A549 (cell line): ENCODE data around the gene ACTR3C.

Experiments used
- BHLHE40 ChIP-seq: IDR thresholded peaks from 2 replicates; pipeline ENCODE4 v1.6.1; 2012; ENCODE audit warnings: low read depth, low read length, inconsistent platforms
- MYC ChIP-seq: IDR thresholded peaks from 2 replicates; pipeline ENCODE4 v1.6.1; 2012; ENCODE audit warnings: mild to moderate bottlenecking, inconsistent platforms, low read length, improper control_type of control experiment, borderline replicate concordance
- NPAS2 ChIP-seq: fragments of 250-450 bp; sonication (Bioruptor Pico); IDR thresholded peaks from 2 replicates; pipeline ENCODE4 v1.8.0; 2022; ENCODE audit warnings: mild to moderate bottlenecking, moderate library complexity, borderline replicate concordance
- PHF8 ChIP-seq: fragments of 200-600 bp; sonication (generic); IDR thresholded peaks from 2 replicates; pipeline ENCODE4 v1.6.1; 2016; ENCODE audit warnings: low read depth, mild to moderate bottlenecking, antibody characterized with exemption, moderate library complexity, borderline replicate concordance
- POLR2A ChIP-seq: IDR thresholded peaks from 2 replicates; pipeline ENCODE4 v1.6.1; 2012; ENCODE audit warnings: mild to moderate bottlenecking, low read length
- RCOR1 ChIP-seq: fragments of 150-350 bp; IDR thresholded peaks from 2 replicates; pipeline ENCODE4 v1.6.1; 2014; ENCODE audit warnings: antibody characterized with exemption, low read length, low read depth
- RFX5 ChIP-seq: fragments of 450-650 bp; IDR thresholded peaks from 2 replicates; pipeline ENCODE4 v1.7.1; 2014; ENCODE audit warnings: antibody characterized with exemption, mild to moderate bottlenecking, moderate library complexity
- RNF2 ChIP-seq: fragments of 200-600 bp; sonication (generic); IDR thresholded peaks from 2 replicates; pipeline ENCODE4 v1.6.1; 2016; ENCODE audit warnings: low read depth, mild to moderate bottlenecking, antibody characterized with exemption, moderate library complexity, borderline replicate concordance
- ZFP36 ChIP-seq: fragments of 450-650 bp; IDR thresholded peaks from 2 replicates; pipeline ENCODE4 v1.6.1; 2014; ENCODE audit warnings: borderline replicate concordance; ENCODE audit not compliant: partially characterized antibody
- TF ChIP-seq, protein P1 (sequence below): fragments of >200 bp; sonication (Bioruptor Twin); formaldehyde crosslinking; IDR thresholded peaks from 3 replicates; pipeline ENCODE4 v1.5.1; 2016
- TF ChIP-seq, protein P2 (sequence below): fragments of 250-450 bp; sonication (Bioruptor Pico); IDR thresholded peaks from 2 replicates; pipeline ENCODE4 v1.5.0; 2021; ENCODE audit warnings: mild to moderate bottlenecking, moderate library complexity, borderline replicate concordance
- TF ChIP-seq, protein P3 (sequence below): fragments of 200-600 bp; sonication (generic); IDR thresholded peaks from 2 replicates; pipeline ENCODE4 v1.6.1; 2016; ENCODE audit warnings: antibody characterized with exemption, mild to moderate bottlenecking, moderate library complexity
- TF ChIP-seq, protein P4 (sequence below): IDR thresholded peaks from 2 replicates; pipeline ENCODE4 v1.6.1; 2012

DNA sequence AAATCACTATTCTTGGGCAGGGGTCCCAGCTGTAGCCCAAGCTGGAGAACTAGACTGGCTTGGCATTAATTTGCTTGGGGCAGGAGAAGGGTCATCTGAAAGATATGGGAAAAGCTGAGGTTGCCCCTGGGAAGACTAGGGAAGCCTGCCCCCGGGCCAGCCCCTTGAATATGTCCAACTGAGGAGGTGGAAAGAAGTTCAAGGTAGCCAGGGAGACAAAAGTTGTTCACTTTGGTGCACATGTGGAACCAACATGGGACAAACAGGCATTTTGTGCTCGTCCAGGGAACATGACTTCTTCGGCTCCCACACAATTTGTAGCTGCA is 1.6 kb downstream of the ACTR3C start:
- TF ChIP-seq, protein P1, sequence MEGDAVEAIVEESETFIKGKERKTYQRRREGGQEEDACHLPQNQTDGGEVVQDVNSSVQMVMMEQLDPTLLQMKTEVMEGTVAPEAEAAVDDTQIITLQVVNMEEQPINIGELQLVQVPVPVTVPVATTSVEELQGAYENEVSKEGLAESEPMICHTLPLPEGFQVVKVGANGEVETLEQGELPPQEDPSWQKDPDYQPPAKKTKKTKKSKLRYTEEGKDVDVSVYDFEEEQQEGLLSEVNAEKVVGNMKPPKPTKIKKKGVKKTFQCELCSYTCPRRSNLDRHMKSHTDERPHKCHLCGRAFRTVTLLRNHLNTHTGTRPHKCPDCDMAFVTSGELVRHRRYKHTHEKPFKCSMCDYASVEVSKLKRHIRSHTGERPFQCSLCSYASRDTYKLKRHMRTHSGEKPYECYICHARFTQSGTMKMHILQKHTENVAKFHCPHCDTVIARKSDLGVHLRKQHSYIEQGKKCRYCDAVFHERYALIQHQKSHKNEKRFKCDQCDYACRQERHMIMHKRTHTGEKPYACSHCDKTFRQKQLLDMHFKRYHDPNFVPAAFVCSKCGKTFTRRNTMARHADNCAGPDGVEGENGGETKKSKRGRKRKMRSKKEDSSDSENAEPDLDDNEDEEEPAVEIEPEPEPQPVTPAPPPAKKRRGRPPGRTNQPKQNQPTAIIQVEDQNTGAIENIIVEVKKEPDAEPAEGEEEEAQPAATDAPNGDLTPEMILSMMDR, result no peak
- TF ChIP-seq POLR2A, result no peak
- TF ChIP-seq RNF2, result no peak
- no peak for TF ChIP-seq RFX5
- no peak for TF ChIP-seq RCOR1
- TF ChIP-seq, protein P2, sequence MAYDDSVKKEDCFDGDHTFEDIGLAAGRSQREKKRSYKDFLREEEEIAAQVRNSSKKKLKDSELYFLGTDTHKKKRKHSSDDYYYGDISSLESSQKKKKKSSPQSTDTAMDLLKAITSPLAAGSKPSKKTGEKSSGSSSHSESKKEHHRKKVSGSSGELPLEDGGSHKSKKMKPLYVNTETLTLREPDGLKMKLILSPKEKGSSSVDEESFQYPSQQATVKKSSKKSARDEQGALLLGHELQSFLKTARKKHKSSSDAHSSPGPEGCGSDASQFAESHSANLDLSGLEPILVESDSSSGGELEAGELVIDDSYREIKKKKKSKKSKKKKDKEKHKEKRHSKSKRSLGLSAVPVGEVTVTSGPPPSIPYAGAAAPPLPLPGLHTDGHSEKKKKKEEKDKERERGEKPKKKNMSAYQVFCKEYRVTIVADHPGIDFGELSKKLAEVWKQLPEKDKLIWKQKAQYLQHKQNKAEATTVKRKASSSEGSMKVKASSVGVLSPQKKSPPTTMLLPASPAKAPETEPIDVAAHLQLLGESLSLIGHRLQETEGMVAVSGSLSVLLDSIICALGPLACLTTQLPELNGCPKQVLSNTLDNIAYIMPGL (CRISPR knock-in tag), result no peak
- no peak for TF ChIP-seq BHLHE40
- TF ChIP-seq, protein P3, sequence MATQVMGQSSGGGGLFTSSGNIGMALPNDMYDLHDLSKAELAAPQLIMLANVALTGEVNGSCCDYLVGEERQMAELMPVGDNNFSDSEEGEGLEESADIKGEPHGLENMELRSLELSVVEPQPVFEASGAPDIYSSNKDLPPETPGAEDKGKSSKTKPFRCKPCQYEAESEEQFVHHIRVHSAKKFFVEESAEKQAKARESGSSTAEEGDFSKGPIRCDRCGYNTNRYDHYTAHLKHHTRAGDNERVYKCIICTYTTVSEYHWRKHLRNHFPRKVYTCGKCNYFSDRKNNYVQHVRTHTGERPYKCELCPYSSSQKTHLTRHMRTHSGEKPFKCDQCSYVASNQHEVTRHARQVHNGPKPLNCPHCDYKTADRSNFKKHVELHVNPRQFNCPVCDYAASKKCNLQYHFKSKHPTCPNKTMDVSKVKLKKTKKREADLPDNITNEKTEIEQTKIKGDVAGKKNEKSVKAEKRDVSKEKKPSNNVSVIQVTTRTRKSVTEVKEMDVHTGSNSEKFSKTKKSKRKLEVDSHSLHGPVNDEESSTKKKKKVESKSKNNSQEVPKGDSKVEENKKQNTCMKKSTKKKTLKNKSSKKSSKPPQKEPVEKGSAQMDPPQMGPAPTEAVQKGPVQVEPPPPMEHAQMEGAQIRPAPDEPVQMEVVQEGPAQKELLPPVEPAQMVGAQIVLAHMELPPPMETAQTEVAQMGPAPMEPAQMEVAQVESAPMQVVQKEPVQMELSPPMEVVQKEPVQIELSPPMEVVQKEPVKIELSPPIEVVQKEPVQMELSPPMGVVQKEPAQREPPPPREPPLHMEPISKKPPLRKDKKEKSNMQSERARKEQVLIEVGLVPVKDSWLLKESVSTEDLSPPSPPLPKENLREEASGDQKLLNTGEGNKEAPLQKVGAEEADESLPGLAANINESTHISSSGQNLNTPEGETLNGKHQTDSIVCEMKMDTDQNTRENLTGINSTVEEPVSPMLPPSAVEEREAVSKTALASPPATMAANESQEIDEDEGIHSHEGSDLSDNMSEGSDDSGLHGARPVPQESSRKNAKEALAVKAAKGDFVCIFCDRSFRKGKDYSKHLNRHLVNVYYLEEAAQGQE, result no peak
- no peak for TF ChIP-seq MYC
- TF ChIP-seq PHF8, result no peak
- TF ChIP-seq, protein P4, sequence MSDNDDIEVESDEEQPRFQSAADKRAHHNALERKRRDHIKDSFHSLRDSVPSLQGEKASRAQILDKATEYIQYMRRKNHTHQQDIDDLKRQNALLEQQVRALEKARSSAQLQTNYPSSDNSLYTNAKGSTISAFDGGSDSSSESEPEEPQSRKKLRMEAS, result no peak
- no peak for TF ChIP-seq ZFP36
- TF ChIP-seq NPAS2, result no peak
